Measurements from ENCODE around the gene VAV3.

The VAV3 gene

GRCh38 chr1:107840725-107841124 lies 124.3 kb downstream of the VAV3 start:
- no peak for DNase-seq (ENCODE audit: low read depth in 3 of 3)

GRCh38 chr1:107838056-107838455 lies 126.9 kb downstream of the VAV3 start:
- DNase-seq (ENCODE audit: low read depth in 3 of 3): no peak

- no peak for DNase-seq (ENCODE audit: low read depth in 3 of 3)
These were observed 129.8 kb downstream of the VAV3 start for GRCh38 chr1:107835151-107835670.

- no peak for DNase-seq (ENCODE audit: low read depth in 3 of 3)
These were observed 131.9 kb downstream of the VAV3 start for GRCh38 chr1:107833061-107833460.

GRCh38 chr1:107831921-107832320 lies 133.1 kb downstream of the VAV3 start:
- no peak for DNase-seq (ENCODE audit: low read depth in 3 of 3)

- DNase-seq (ENCODE audit: low read depth in 3 of 3): no peak
These were observed 134.5 kb downstream of the VAV3 start for GRCh38 chr1:107830526-107830925.

- DNase-seq (ENCODE audit: low read depth in 3 of 3): no peak
These were observed 134.9 kb downstream of the VAV3 start for GRCh38 chr1:107830075-107830474.

- no peak for DNase-seq (ENCODE audit: low read depth in 3 of 3)
These were observed 135.8 kb downstream of the VAV3 start for GRCh38 chr1:107829036-107829770.

GRCh38 chr1:107824946-107825345 lies 140.0 kb downstream of the VAV3 start:
- no peak for DNase-seq (ENCODE audit: low read depth in 3 of 3)

GRCh38 chr1:107821340-107821739 lies 143.6 kb downstream of the VAV3 start:
- DNase-seq (ENCODE audit: low read depth in 3 of 3): peak in 2 of 3 donors; percentile 11 to 18

GRCh38 chr1:107820801-107821200 lies 144.2 kb downstream of the VAV3 start:
- no peak for DNase-seq (ENCODE audit: low read depth in 3 of 3)

- no peak for DNase-seq (ENCODE audit: low read depth in 3 of 3)
These were observed 147.0 kb downstream of the VAV3 start for GRCh38 chr1:107817935-107818334.

- no peak for DNase-seq (ENCODE audit: low read depth in 3 of 3)
These were observed 147.8 kb downstream of the VAV3 start for GRCh38 chr1:107817206-107817605.

GRCh38 chr1:107810291-107810951 lies 154.6 kb downstream of the VAV3 start:
- DNase-seq (ENCODE audit: low read depth in 3 of 3): no peak

GRCh38 chr1:107807855-107808254 lies 157.1 kb downstream of the VAV3 start:
- no peak for DNase-seq (ENCODE audit: low read depth in 3 of 3)

GRCh38 chr1:107807405-107807804 lies 157.6 kb downstream of the VAV3 start:
- no peak for DNase-seq (ENCODE audit: low read depth in 3 of 3)

GRCh38 chr1:107806902-107807301 lies 158.1 kb downstream of the VAV3 start:
- DNase-seq (ENCODE audit: low read depth in 3 of 3): no peak

GRCh38 chr1:107804741-107805140 lies 160.2 kb downstream of the VAV3 start:
- DNase-seq (ENCODE audit: low read depth in 3 of 3): no peak

- no peak for DNase-seq (ENCODE audit: low read depth in 3 of 3)
These were observed 160.8 kb downstream of the VAV3 start for GRCh38 chr1:107804134-107804533.

- no peak for DNase-seq (ENCODE audit: low read depth in 3 of 3)
These were observed 161.4 kb downstream of the VAV3 start for GRCh38 chr1:107803579-107803978.

- no peak for DNase-seq (ENCODE audit: low read depth in 3 of 3)
These were observed 162.3 kb downstream of the VAV3 start for GRCh38 chr1:107802654-107803053.

GRCh38 chr1:107795994-107796393 lies 169.0 kb downstream of the VAV3 start:
- DNase-seq (ENCODE audit: low read depth in 3 of 3): no peak

- no peak for DNase-seq (ENCODE audit: low read depth in 3 of 3)
These were observed 169.5 kb downstream of the VAV3 start for GRCh38 chr1:107795441-107795840.

Measured in stimulated activated CD4-positive, alpha-beta T cell treated with anti-CD3 and anti-CD28 coated beads, TNF-alpha, amount 100 ng/mL, for 48 hours (primary cell).